SK-N-SH treated with all-trans-retinoic acid at 6 μM for 48 hours (cell line): Measurements from ENCODE around the gene FGF11.

Experiments
- ARNTL ChIP-seq: fragments of 450-650 bp; formaldehyde crosslinking; IDR thresholded peaks from 2 replicates; pipeline ENCODE4 v1.5.0; 2020; ENCODE audit warnings: low read depth, mild to moderate bottlenecking, moderate library complexity, borderline replicate concordance
- BACH2 ChIP-seq: fragments of 250-450 bp; sonication (Bioruptor Pico); IDR thresholded peaks from 2 replicates; pipeline ENCODE4 v1.9.0; 2021; ENCODE audit warnings: mild to moderate bottlenecking, borderline replicate concordance
- CSRNP3 ChIP-seq: fragments of 250-450 bp; sonication (Bioruptor Pico); IDR thresholded peaks from 2 replicates; pipeline ENCODE4 v1.5.1; 2021; ENCODE audit warnings: mild to moderate bottlenecking, moderate library complexity
- PATZ1 ChIP-seq: fragments of 250-450 bp; sonication (Bioruptor Pico); IDR thresholded peaks from 2 replicates; pipeline ENCODE4 v1.8.0; 2020; ENCODE audit warnings: mild to moderate bottlenecking, moderate library complexity, borderline replicate concordance
- RARB ChIP-seq: fragments of 250-450 bp; sonication (Bioruptor Pico); IDR thresholded peaks from 2 replicates; pipeline ENCODE4 v1.8.0; 2021; ENCODE audit warnings: mild to moderate bottlenecking, moderate library complexity
- SNAI2 ChIP-seq: fragments of 250-450 bp; sonication (Bioruptor Pico); IDR thresholded peaks from 2 replicates; pipeline ENCODE4 v1.5.0; 2020; ENCODE audit warnings: mild to moderate bottlenecking, moderate library complexity
- ZFP3 ChIP-seq: fragments of 250-450 bp; sonication (Bioruptor Pico); IDR thresholded peaks from 2 replicates; pipeline ENCODE4 v1.5.0; 2020; ENCODE audit warnings: mild to moderate bottlenecking, moderate library complexity
- ZFP30 ChIP-seq: fragments of 450-650 bp; formaldehyde crosslinking; IDR thresholded peaks from 2 replicates; pipeline ENCODE4 v1.5.0; 2022; ENCODE audit warnings: mild to moderate bottlenecking, moderate library complexity

- no peak for TF ChIP-seq ARNTL (CRISPR knock-in tag)
- TF ChIP-seq RARB (CRISPR knock-in tag) = no peak
- TF ChIP-seq CSRNP3 (CRISPR knock-in tag) = no peak
- TF ChIP-seq ZFP3 = no peak
- no peak for TF ChIP-seq SNAI2 (CRISPR knock-in tag)
- peak; percentile 89 for TF ChIP-seq PATZ1
- TF ChIP-seq BACH2 (CRISPR knock-in tag) = no peak
- no peak for TF ChIP-seq ZFP30 (CRISPR knock-in tag)
Measured at GRCh38 chr17:7483255-7484066, 44.1 kb downstream of the FGF11 start.
